SK-N-SH (cell line): ENCODE data around the gene ENDOD1. TPM values are rescaled to one million over a fixed set of nuclear protein-coding genes. Genes with fewer than 3 reads are reported as not detected.

ENCODE experiments used
- CTCF ChIA-PET: fragments of 300-600, 350-600 bp; formaldehyde crosslinking; extraction: SDS; loops from one replicate; lab custom pipeline; 2021; lab: Yijun Ruan, JAX
- POLR2A ChIA-PET: fragments of 350-600 bp; sonication (Branson Sonifier 250); formaldehyde crosslinking; extraction: SDS; loops from one replicate; lab custom pipeline; 2020; ENCODE audit warnings: antibody characterized with exemption, inconsistent platforms; lab: Yijun Ruan, JAX
- DNase-seq: peaks from one replicate; pipeline ENCODE4 v3.0.0; 2012
- H2AFZ ChIP-seq: fragments of 200-600 bp; sonication (generic); 2 replicates; pipeline ENCODE4 v1.8.1; 2016; ENCODE audit warnings: antibody characterized with exemption, mild to moderate bottlenecking, low read depth
- H3F3A ChIP-seq: fragments of 200-600 bp; sonication (generic); replicated peaks from 2 replicates; pipeline ENCODE3; 2016; ENCODE audit warnings: antibody characterized with exemption, mild to moderate bottlenecking; ENCODE audit not compliant: insufficient read depth
- H3K27ac ChIP-seq, 2 experiments: fragments of 200-500 bp in 1 of 2; fragments of 200-600 bp in 1 of 2; sonication (Bioruptor generic) in 1 of 2; sonication (generic), shearing (Covaris generic) in 1 of 2; 2 replicates each; pipeline versions ENCODE4 v1.5.1 to v1.6.1; 2014 to 2016; ENCODE audit warnings: low read depth in 2 of 2, inconsistent platforms in 1 of 2, low read length in 1 of 2, mild to moderate bottlenecking in 1 of 2, mixed read lengths in 1 of 2
- H3K27me3 ChIP-seq: fragments of 200-600 bp; sonication (generic), shearing (Covaris generic); 2 replicates; pipeline ENCODE4 v1.6.1; 2016; ENCODE audit warnings: mixed run types; ENCODE audit not compliant: insufficient read depth
- H3K36me3 ChIP-seq, 2 experiments: fragments of 200-500 bp in 1 of 2; fragments of 200-600 bp in 1 of 2; sonication (Bioruptor generic) in 1 of 2; sonication (generic) in 1 of 2; replicated peaks in 1 of 2; 2 replicates each; pipeline versions ENCODE3 to v1.5.1; 2014 to 2016; ENCODE audit warnings: low read length in 1 of 2, mild to moderate bottlenecking in 1 of 2; ENCODE audit not compliant: insufficient read depth in 2 of 2, control insufficient read depth in 1 of 2
- H3K4me1 ChIP-seq, 2 experiments: fragments of 200-500 bp in 1 of 2; fragments of 200-600 bp in 1 of 2; sonication (Bioruptor generic) in 1 of 2; sonication (generic), shearing (Covaris generic) in 1 of 2; 2 replicates each; pipeline versions ENCODE4 v1.5.1 to v1.6.1; 2014 to 2016; ENCODE audit warnings: low read depth in 1 of 2, low read length in 1 of 2, mixed run types in 1 of 2; ENCODE audit not compliant: insufficient read depth in 2 of 2, control insufficient read depth in 1 of 2
- H3K4me2 ChIP-seq: fragments of 200-600 bp; sonication (generic), shearing (Covaris generic); 2 replicates; pipeline ENCODE4 v1.6.1; 2017; ENCODE audit warnings: mixed run types
- H3K4me3 ChIP-seq, 2 experiments: fragments of 200-500 bp in 1 of 2; fragments of 200-600 bp in 1 of 2; sonication (Bioruptor generic) in 1 of 2; sonication (generic), shearing (Covaris generic) in 1 of 2; 2 replicates each; pipeline versions ENCODE4 v1.5.1 to v1.8.1; 2014 to 2016; ENCODE audit warnings: low read depth in 2 of 2, inconsistent platforms in 1 of 2, low read length in 1 of 2, mild to moderate bottlenecking in 1 of 2, mixed read lengths in 1 of 2, moderate library complexity in 1 of 2
- H3K79me2 ChIP-seq: fragments of 200-600 bp; sonication (generic); 2 replicates; pipeline ENCODE4 v1.8.1; 2017; ENCODE audit warnings: mild to moderate bottlenecking; ENCODE audit not compliant: insufficient read depth
- H3K9ac ChIP-seq: fragments of 200-600 bp; sonication (generic); 2 replicates; pipeline ENCODE4 v1.6.1; 2017; ENCODE audit warnings: mixed run types
- H3K9me2 ChIP-seq: fragments of 200-600 bp; sonication (generic); 2 replicates; pipeline ENCODE4 v1.6.1; 2017; ENCODE audit warnings: mixed run types
- H3K9me3 ChIP-seq: fragments of 200-600 bp; sonication (generic); 2 replicates; pipeline ENCODE4 v1.6.1; 2017; ENCODE audit warnings: mixed run types, mild to moderate bottlenecking, moderate library complexity
- H4K20me1 ChIP-seq: fragments of 200-600 bp; sonication (generic); 2 replicates; pipeline ENCODE4 v1.6.1; 2017; ENCODE audit warnings: mild to moderate bottlenecking, mixed run types; ENCODE audit not compliant: insufficient read depth
- CHD2 ChIP-seq: fragments of 150-350 bp; IDR thresholded peaks from 2 replicates; pipeline ENCODE4 v1.6.1; 2018; ENCODE audit warnings: low read length; ENCODE audit not compliant: partially characterized antibody
- EP300 ChIP-seq, 2 experiments: IDR thresholded peaks; 2 replicates each; pipeline versions ENCODE4 v1.4.0 to v1.6.1; 2012; ENCODE audit warnings: borderline replicate concordance in 1 of 2, low read depth in 1 of 2, low read length in 1 of 2
- EZH2phosphoT487 ChIP-seq: fragments of 200-600 bp; sonication (generic); IDR thresholded peaks from 2 replicates; pipeline ENCODE4 v1.6.1; 2017; ENCODE audit warnings: low read depth, mixed run types, mild to moderate bottlenecking, antibody characterized with exemption, moderate library complexity, borderline replicate concordance
- FOXJ3 ChIP-seq: sonication (generic); formaldehyde crosslinking; IDR thresholded peaks from 2 replicates; pipeline ENCODE4 v1.5.1; 2020; ENCODE audit warnings: mild to moderate bottlenecking, missing genetic modification reagents
- GABPA ChIP-seq: IDR thresholded peaks from 2 replicates; pipeline ENCODE4 v1.4.0; 2012; ENCODE audit warnings: low read depth, mild to moderate bottlenecking
- JUND ChIP-seq: IDR thresholded peaks from 2 replicates; pipeline ENCODE4 v1.4.0; 2012
- MEF2A ChIP-seq: IDR thresholded peaks from 2 replicates; pipeline ENCODE4 v1.4.0; 2012; ENCODE audit warnings: low read depth, borderline replicate concordance
- NRF1 ChIP-seq: IDR thresholded peaks from 2 replicates; pipeline ENCODE4 v1.6.1; 2012; ENCODE audit warnings: low read depth, mild to moderate bottlenecking, low read length
- POLR2AphosphoS5 ChIP-seq: IDR thresholded peaks from 2 replicates; pipeline ENCODE4 v1.6.1; 2012; ENCODE audit warnings: low read depth, low read length
- RCOR1 ChIP-seq: fragments of 150-350 bp; IDR thresholded peaks from 2 replicates; pipeline ENCODE4 v1.6.1; 2017; ENCODE audit warnings: antibody characterized with exemption, low read length
- RFX5 ChIP-seq: IDR thresholded peaks from 2 replicates; pipeline ENCODE4 v1.6.1; 2012; ENCODE audit warnings: mild to moderate bottlenecking, improper control_type of control experiment, low read length
- RXRA ChIP-seq: IDR thresholded peaks from 2 replicates; pipeline ENCODE4 v1.4.0; 2012; ENCODE audit warnings: low read depth, mild to moderate bottlenecking, borderline replicate concordance
- SIN3A ChIP-seq: IDR thresholded peaks from 2 replicates; pipeline ENCODE4 v1.6.1; 2012; ENCODE audit warnings: low read depth, mild to moderate bottlenecking, low read length, moderate library complexity, borderline replicate concordance
- SMC3 ChIP-seq: IDR thresholded peaks from 2 replicates; pipeline ENCODE4 v1.6.1; 2012; ENCODE audit warnings: low read depth, low read length, improper control_type of control experiment
- TCF12 ChIP-seq: IDR thresholded peaks from 2 replicates; pipeline ENCODE4 v1.4.0; 2012
- TEAD4 ChIP-seq: IDR thresholded peaks from 2 replicates; pipeline ENCODE4 v1.4.0; 2012; ENCODE audit warnings: mild to moderate bottlenecking, borderline replicate concordance; ENCODE audit not compliant: insufficient read depth
- YY1 ChIP-seq: IDR thresholded peaks from 2 replicates; pipeline ENCODE4 v1.4.0; 2012; ENCODE audit warnings: low read depth, mild to moderate bottlenecking
- ZBTB33 ChIP-seq: IDR thresholded peaks from 2 replicates; pipeline ENCODE4 v1.4.0; 2012; ENCODE audit warnings: low read depth, borderline replicate concordance
- WGBS: methylation state at CpG from one replicate; pipeline ENCODE4 v1.1.6; 2017; ENCODE audit warnings: low lambda C conversion rate; 5-methylcytosine and 5-hydroxymethylcytosine counted together
- polyA plus RNA-seq, 3 experiments: library from polyadenylated mRNA; depleted of rRNA; stranded (reverse); fragments of >200 nt; gene quantifications; 2 replicates each; pipeline ENCODE4 v1.2.3, GENCODE V29; 2012
- TF ChIP-seq, protein P1 (sequence below): fragments of 200-600 bp; sonication (generic); IDR thresholded peaks from 2 replicates; pipeline ENCODE4 v1.6.1; 2017; ENCODE audit warnings: antibody characterized with exemption, mild to moderate bottlenecking, moderate library complexity
- TF ChIP-seq, protein P2 (sequence below): IDR thresholded peaks from 2 replicates; pipeline ENCODE4; 2012
- TF ChIP-seq, protein P3 (sequence below): IDR thresholded peaks from 2 replicates; pipeline ENCODE4 v1.4.0; 2012; ENCODE audit warnings: low read depth, borderline replicate concordance

Gene ENDOD1
- polyA plus RNA-seq, 1 of the 3 experiments (the other 2 are of a cell fraction), result 15.0 TPM

- H3K79me2 ChIP-seq, result no peaks in the 10 kb centered on the region
- no peak overlapping the region for H3K9ac ChIP-seq
- H3K9me3 ChIP-seq, result no peaks in the 10 kb centered on the region
- no peaks in the 10 kb centered on the region for H3K9me2 ChIP-seq
- no peaks in the 10 kb centered on the region for H3K36me3 ChIP-seq
- no peak overlapping the region for H3K27ac ChIP-seq
- WGBS, result 55% methylated on average over 5 of the region's 5 CpGs
- no peaks in the 10 kb centered on the region for H3F3A ChIP-seq
- POLR2A ChIA-PET, result no interaction called here
- no peaks in the 10 kb centered on the region for H3K27me3 ChIP-seq
- no peak for TF ChIP-seq SIN3A
- no peak for TF ChIP-seq TCF12
- TF ChIP-seq MEF2A, result no peak
- TF ChIP-seq, protein P1, sequence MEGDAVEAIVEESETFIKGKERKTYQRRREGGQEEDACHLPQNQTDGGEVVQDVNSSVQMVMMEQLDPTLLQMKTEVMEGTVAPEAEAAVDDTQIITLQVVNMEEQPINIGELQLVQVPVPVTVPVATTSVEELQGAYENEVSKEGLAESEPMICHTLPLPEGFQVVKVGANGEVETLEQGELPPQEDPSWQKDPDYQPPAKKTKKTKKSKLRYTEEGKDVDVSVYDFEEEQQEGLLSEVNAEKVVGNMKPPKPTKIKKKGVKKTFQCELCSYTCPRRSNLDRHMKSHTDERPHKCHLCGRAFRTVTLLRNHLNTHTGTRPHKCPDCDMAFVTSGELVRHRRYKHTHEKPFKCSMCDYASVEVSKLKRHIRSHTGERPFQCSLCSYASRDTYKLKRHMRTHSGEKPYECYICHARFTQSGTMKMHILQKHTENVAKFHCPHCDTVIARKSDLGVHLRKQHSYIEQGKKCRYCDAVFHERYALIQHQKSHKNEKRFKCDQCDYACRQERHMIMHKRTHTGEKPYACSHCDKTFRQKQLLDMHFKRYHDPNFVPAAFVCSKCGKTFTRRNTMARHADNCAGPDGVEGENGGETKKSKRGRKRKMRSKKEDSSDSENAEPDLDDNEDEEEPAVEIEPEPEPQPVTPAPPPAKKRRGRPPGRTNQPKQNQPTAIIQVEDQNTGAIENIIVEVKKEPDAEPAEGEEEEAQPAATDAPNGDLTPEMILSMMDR, result no peak
- TF ChIP-seq ZBTB33, result no peak
- no peak for TF ChIP-seq POLR2AphosphoS5
- peaks cover 0 to 7% of the 10 kb centered on the region in 2 experiments; a peak in 2 of 4 replicates for H3K4me1 ChIP-seq
- no peaks in the 10 kb centered on the region for H4K20me1 ChIP-seq
- H2AFZ ChIP-seq, result no peak overlapping the region
- no peak overlapping the region for H3K4me2 ChIP-seq
- DNase-seq, result no peak
- H3K4me3 ChIP-seq, result no peak overlapping the region
- CTCF ChIA-PET, result interaction anchor here (0.6 to 3.5 kb wide), 6 partner anchors 8 to 566 kb away, joined by 3 to 21 read pairs (median 3); partner anchors contain the start of gene SRSF8
Measured at GRCh38 chr11:95081010-95081409, 8.6 kb upstream of the ENDOD1 start.

DNA sequence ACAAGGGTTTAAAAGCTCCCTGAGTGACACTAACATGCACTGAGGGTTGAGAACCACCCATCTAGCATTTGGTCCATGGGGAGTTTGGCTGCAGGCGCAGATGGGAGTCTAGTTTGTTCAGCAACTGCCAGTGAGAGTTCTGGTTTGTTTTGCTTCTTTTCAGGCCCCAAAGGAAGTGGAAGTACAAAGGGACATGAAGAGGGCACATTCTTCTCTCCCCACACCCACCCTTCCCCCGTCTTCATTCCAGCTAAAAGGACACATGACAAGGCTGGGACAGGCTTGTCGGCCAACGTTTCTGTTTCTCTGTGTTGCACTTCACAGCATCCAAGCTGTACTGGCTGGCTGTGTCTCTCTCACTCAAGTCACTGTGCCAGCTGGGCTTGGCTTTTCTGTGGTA is 8.2 kb upstream of the ENDOD1 start:
- Histone ChIP-seq H3K4me3 (no peak overlapping the region), H3K9me3 (no peaks in the 10 kb centered on the region), H4K20me1 (no peaks in the 10 kb centered on the region), H3K79me2 (no peaks in the 10 kb centered on the region), H3F3A (no peaks in the 10 kb centered on the region), H3K9me2 (no peaks in the 10 kb centered on the region)
- POLR2A ChIA-PET, result no interaction called here
- 78% methylated on average over 4 of the region's 4 CpGs for WGBS
- TF ChIP-seq RFX5, result no peak
- TF ChIP-seq SIN3A, result no peak
- TF ChIP-seq, protein P2, sequence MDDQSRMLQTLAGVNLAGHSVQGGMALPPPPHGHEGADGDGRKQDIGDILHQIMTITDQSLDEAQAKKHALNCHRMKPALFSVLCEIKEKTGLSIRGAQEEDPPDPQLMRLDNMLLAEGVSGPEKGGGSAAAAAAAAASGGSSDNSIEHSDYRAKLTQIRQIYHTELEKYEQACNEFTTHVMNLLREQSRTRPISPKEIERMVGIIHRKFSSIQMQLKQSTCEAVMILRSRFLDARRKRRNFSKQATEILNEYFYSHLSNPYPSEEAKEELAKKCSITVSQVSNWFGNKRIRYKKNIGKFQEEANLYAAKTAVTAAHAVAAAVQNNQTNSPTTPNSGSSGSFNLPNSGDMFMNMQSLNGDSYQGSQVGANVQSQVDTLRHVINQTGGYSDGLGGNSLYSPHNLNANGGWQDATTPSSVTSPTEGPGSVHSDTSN, result no peak
- no peak for TF ChIP-seq RCOR1
- no peak for TF ChIP-seq YY1
- no peak for TF ChIP-seq TEAD4
- no peak for TF ChIP-seq NRF1
- TF ChIP-seq SMC3, result no peak
- no peak for TF ChIP-seq ZBTB33
- no peak for TF ChIP-seq EZH2phosphoT487
- no peak for TF ChIP-seq JUND
- no peak for TF ChIP-seq FOXJ3 (CRISPR knock-in tag)
- no peak for TF ChIP-seq EP300 (IDR thresholded peaks at IDR 0.05; ENCODE audit: borderline replicate concordance in 1 of 2, low read depth in 1 of 2, low read length in 1 of 2)
- no peak for TF ChIP-seq CHD2
- TF ChIP-seq, protein P3, sequence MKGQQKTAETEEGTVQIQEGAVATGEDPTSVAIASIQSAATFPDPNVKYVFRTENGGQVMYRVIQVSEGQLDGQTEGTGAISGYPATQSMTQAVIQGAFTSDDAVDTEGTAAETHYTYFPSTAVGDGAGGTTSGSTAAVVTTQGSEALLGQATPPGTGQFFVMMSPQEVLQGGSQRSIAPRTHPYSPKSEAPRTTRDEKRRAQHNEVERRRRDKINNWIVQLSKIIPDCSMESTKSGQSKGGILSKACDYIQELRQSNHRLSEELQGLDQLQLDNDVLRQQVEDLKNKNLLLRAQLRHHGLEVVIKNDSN, result no peak
- TF ChIP-seq GABPA, result no peak
- no peak for TF ChIP-seq RXRA
- TF ChIP-seq, all 33 proteins: peak for 0
- H3K9ac ChIP-seq, result no peak overlapping the region
- DNase-seq, result no peak
- H3K4me2 ChIP-seq, result no peak overlapping the region
- H2AFZ ChIP-seq, result no peak overlapping the region
- peaks cover 0 to 7% of the 10 kb centered on the region in 2 experiments; a peak in 2 of 4 replicates for H3K4me1 ChIP-seq
- CTCF ChIA-PET, result interaction anchor here (0.6 to 1.2 kb wide), 5 partner anchors 9 to 566 kb away, joined by 3 to 4 read pairs (median 3); partner anchors contain the start of gene SRSF8
- no peaks in the 10 kb centered on the region for H3K36me3 ChIP-seq
- no peak overlapping the region for H3K27ac ChIP-seq
- H3K27me3 ChIP-seq, result no peaks in the 10 kb centered on the region
